ENCODE measurements around the gene REEP5. TPM values are rescaled to one million over a fixed set of nuclear protein-coding genes. Genes with fewer than 3 reads are reported as not detected.
A peak's percentile ranks its signal among the peaks of the same experiment; 100 is the strongest.

Gene REEP5
- polyA plus RNA-seq, 1 donor (not counting 4 experiments of a cell fraction or from before 2014, with no cell fraction given), result 298 TPM

DNA sequence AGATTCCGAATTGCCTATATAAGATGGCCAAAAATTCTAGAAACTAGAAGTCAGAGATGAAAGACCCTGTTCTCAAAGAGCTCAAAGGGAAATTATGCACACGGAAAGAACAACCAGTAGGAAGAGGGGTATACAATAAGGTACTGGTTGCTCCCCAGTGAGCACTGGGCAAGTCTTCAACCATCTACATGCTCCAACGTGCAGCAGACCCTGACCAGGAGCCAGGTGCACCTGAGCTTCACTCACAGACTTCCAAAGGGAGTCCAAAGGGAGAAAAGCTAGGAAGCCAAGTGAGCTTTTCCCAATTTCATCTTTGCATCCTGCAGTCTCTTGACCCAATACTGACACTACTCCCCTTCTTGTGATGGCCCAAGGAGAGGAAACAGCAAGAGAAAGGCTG lies 3.9 kb downstream of the REEP5 start:
- no peak overlapping the region for H3K4me3 ChIP-seq (ENCODE audit: control insufficient read depth in 2 of 3, extremely low read depth in 1 of 3, insufficient read depth in 2 of 3, low read depth in 1 of 3, low read length in 3 of 3)
- H3K4me2 ChIP-seq (ENCODE audit: control insufficient read depth, extremely low read depth, insufficient read depth, low read depth, low read length), result no peak overlapping the region
- H2AFZ ChIP-seq (ENCODE audit: control insufficient read depth, low read length), result no peak overlapping the region
- peaks cover 15% of the 10 kb centered on the region for H3K4me1 ChIP-seq (ENCODE audit: control insufficient read depth, extremely low read depth, insufficient read depth, low read length)
- peaks cover 4% of the 10 kb centered on the region for H4K20me1 ChIP-seq (ENCODE audit: control insufficient read depth, extremely low read depth, insufficient read depth, low read length)
- no peak overlapping the region for H3K27ac ChIP-seq (ENCODE audit: control insufficient read depth, insufficient read depth, low read length)
- dilution Hi-C loops (cut with MboI; ENCODE audit: extremely low pct_ligation_motif_present, low sequenced_read_pairs), result no loop called here
- H3K9me3 ChIP-seq (ENCODE audit: control insufficient read depth, low read depth, low read length), result no peaks in the 10 kb centered on the region
- no peak overlapping the region for H3K9ac ChIP-seq (ENCODE audit: control insufficient read depth, extremely low read depth, insufficient read depth, low read length)
- FAIRE-seq (no peak), DNase-seq (ENCODE audit: low read depth, low spot score) (no peak)
- H3K36me3 ChIP-seq (ENCODE audit: control insufficient read depth in 2 of 2, extremely low read depth in 1 of 2, insufficient read depth in 2 of 2, low read length in 2 of 2), result peaks cover 11 to 24% of the 10 kb centered on the region in 2 experiments
- H3K9me1 ChIP-seq (ENCODE audit: control insufficient read depth, extremely low read depth, insufficient read depth, low read length), result no peaks in the 10 kb centered on the region
- H3K27me3 ChIP-seq (ENCODE audit: control insufficient read depth, extremely low read depth, insufficient read depth, low read length), result no peaks in the 10 kb centered on the region
- no peak for TF ChIP-seq EZH2 (IDR thresholded peaks at IDR 0.05; ENCODE audit: low read length)
- peaks cover 63% of the 10 kb centered on the region for H3K79me2 ChIP-seq (ENCODE audit: control insufficient read depth, insufficient read depth, low read length)

DNA sequence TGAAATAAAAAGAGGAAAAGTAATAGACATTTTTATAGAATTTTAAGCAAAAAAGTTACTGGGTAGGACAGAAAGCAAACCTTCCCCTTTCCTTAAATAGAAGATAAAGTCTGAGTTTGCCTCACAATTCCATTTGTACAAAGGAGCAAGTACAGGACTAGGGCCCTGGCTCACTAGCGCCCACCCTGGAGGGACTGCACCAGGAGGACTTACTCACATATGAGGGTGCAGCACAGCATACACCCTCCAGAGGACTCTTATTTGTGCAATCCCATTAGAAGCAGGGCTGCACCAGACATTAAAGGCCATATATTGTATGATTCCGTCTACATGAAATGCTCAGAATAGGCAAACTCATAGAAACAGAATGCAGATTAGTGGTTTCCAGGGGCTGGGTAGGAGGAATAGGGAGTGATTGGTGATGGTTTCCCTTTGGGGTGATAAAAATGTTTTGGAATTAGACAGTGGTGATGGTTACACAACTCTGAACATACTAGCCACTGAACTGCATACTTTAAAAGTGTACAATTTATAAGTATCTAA lies 4.5 kb downstream of the REEP5 start:
- dilution Hi-C loops (cut with MboI; ENCODE audit: extremely low pct_ligation_motif_present, low sequenced_read_pairs), result no loop called here
- peaks cover 68% of the 10 kb centered on the region for H3K79me2 ChIP-seq (ENCODE audit: control insufficient read depth, insufficient read depth, low read length)
- H3K4me3 ChIP-seq (ENCODE audit: control insufficient read depth in 2 of 3, extremely low read depth in 1 of 3, insufficient read depth in 2 of 3, low read depth in 1 of 3, low read length in 3 of 3), result no peak overlapping the region
- no peak overlapping the region for H3K27ac ChIP-seq (ENCODE audit: control insufficient read depth, insufficient read depth, low read length)
- H3K9me1 ChIP-seq (ENCODE audit: control insufficient read depth, extremely low read depth, insufficient read depth, low read length), result no peaks in the 10 kb centered on the region
- no peaks in the 10 kb centered on the region for H3K9me3 ChIP-seq (ENCODE audit: control insufficient read depth, low read depth, low read length)
- no peak overlapping the region for H3K9ac ChIP-seq (ENCODE audit: control insufficient read depth, extremely low read depth, insufficient read depth, low read length)
- peaks cover 13% of the 10 kb centered on the region for H3K4me1 ChIP-seq (ENCODE audit: control insufficient read depth, extremely low read depth, insufficient read depth, low read length)
- no peak for FAIRE-seq
- no peak overlapping the region for H2AFZ ChIP-seq (ENCODE audit: control insufficient read depth, low read length)
- H3K36me3 ChIP-seq (ENCODE audit: control insufficient read depth in 2 of 2, extremely low read depth in 1 of 2, insufficient read depth in 2 of 2, low read length in 2 of 2), result peaks cover 11 to 24% of the 10 kb centered on the region in 2 experiments
- DNase-seq (ENCODE audit: low read depth, low spot score), result no peak
- peaks cover 4% of the 10 kb centered on the region for H4K20me1 ChIP-seq (ENCODE audit: control insufficient read depth, extremely low read depth, insufficient read depth, low read length)
- no peak overlapping the region for H3K4me2 ChIP-seq (ENCODE audit: control insufficient read depth, extremely low read depth, insufficient read depth, low read depth, low read length)
- TF ChIP-seq, protein P1, sequence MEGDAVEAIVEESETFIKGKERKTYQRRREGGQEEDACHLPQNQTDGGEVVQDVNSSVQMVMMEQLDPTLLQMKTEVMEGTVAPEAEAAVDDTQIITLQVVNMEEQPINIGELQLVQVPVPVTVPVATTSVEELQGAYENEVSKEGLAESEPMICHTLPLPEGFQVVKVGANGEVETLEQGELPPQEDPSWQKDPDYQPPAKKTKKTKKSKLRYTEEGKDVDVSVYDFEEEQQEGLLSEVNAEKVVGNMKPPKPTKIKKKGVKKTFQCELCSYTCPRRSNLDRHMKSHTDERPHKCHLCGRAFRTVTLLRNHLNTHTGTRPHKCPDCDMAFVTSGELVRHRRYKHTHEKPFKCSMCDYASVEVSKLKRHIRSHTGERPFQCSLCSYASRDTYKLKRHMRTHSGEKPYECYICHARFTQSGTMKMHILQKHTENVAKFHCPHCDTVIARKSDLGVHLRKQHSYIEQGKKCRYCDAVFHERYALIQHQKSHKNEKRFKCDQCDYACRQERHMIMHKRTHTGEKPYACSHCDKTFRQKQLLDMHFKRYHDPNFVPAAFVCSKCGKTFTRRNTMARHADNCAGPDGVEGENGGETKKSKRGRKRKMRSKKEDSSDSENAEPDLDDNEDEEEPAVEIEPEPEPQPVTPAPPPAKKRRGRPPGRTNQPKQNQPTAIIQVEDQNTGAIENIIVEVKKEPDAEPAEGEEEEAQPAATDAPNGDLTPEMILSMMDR (optimal IDR thresholded peaks at IDR 0.05 in 1 of 3, IDR thresholded peaks at IDR 0.05 in 1 of 3, conservative IDR thresholded peaks at IDR 0.05 in 1 of 3; ENCODE audit: extremely low read depth in 1 of 3, insufficient read depth in 2 of 3, low read length in 3 of 3), result peak; percentile 20 to 48 (median 44)
- TF ChIP-seq EZH2 (IDR thresholded peaks at IDR 0.05; ENCODE audit: low read length), result no peak
- H3K27me3 ChIP-seq (ENCODE audit: control insufficient read depth, extremely low read depth, insufficient read depth, low read length), result no peaks in the 10 kb centered on the region

GRCh38 chr5:112915831-112916230 lies 6.2 kb downstream of the REEP5 start:
- H2AFZ ChIP-seq (ENCODE audit: control insufficient read depth, low read length), result no peak overlapping the region
- H3K9me3 ChIP-seq (ENCODE audit: control insufficient read depth, low read depth, low read length), result no peaks in the 10 kb centered on the region
- no peaks in the 10 kb centered on the region for H3K9me1 ChIP-seq (ENCODE audit: control insufficient read depth, extremely low read depth, insufficient read depth, low read length)
- peaks cover 4% of the 10 kb centered on the region for H4K20me1 ChIP-seq (ENCODE audit: control insufficient read depth, extremely low read depth, insufficient read depth, low read length)
- no peak overlapping the region for H3K27ac ChIP-seq (ENCODE audit: control insufficient read depth, insufficient read depth, low read length)
- H3K4me2 ChIP-seq (ENCODE audit: control insufficient read depth, extremely low read depth, insufficient read depth, low read depth, low read length), result no peak overlapping the region
- dilution Hi-C loops (cut with MboI; ENCODE audit: extremely low pct_ligation_motif_present, low sequenced_read_pairs), result no loop called here
- peaks cover 13 to 27% of the 10 kb centered on the region in 2 experiments for H3K36me3 ChIP-seq (ENCODE audit: control insufficient read depth in 2 of 2, extremely low read depth in 1 of 2, insufficient read depth in 2 of 2, low read length in 2 of 2)
- no peak overlapping the region for H3K9ac ChIP-seq (ENCODE audit: control insufficient read depth, extremely low read depth, insufficient read depth, low read length)
- FAIRE-seq (no peak), DNase-seq (ENCODE audit: low read depth, low spot score) (no peak)
- peaks cover 11% of the 10 kb centered on the region for H3K4me1 ChIP-seq (ENCODE audit: control insufficient read depth, extremely low read depth, insufficient read depth, low read length)
- H3K4me3 ChIP-seq (ENCODE audit: control insufficient read depth in 2 of 3, extremely low read depth in 1 of 3, insufficient read depth in 2 of 3, low read depth in 1 of 3, low read length in 3 of 3), result no peak overlapping the region
- peaks cover 77% of the 10 kb centered on the region for H3K79me2 ChIP-seq (ENCODE audit: control insufficient read depth, insufficient read depth, low read length)
- no peaks in the 10 kb centered on the region for H3K27me3 ChIP-seq (ENCODE audit: control insufficient read depth, extremely low read depth, insufficient read depth, low read length)
- TF ChIP-seq, protein P1 (optimal IDR thresholded peaks at IDR 0.05 in 1 of 3, IDR thresholded peaks at IDR 0.05 in 1 of 3, conservative IDR thresholded peaks at IDR 0.05 in 1 of 3; ENCODE audit: extremely low read depth in 1 of 3, insufficient read depth in 2 of 3, low read length in 3 of 3), result no peak
- no peak for TF ChIP-seq EZH2 (IDR thresholded peaks at IDR 0.05; ENCODE audit: low read length)

Data from keratinocyte (primary cell).